Cardiac muscle cell (in vitro differentiated cells and primary cell): ENCODE measurements around the gene CD7. TPM values are rescaled to one million over a fixed set of nuclear protein-coding genes. Genes with fewer than 3 reads are reported as not detected.

Source experiments
- DNase-seq, 2 donors: peaks; one replicate each; pipeline versions ENCODE4 v3.0.0 to v3.0.0-alpha.2; 2010 to 2017; ENCODE audit warnings: low read depth in 1 of 2, low spot score in 1 of 2
- H3K27ac ChIP-seq: fragments of 200-600 bp; sonication (generic); 2 replicates; pipeline ENCODE4 v1.5.1; 2016
- H3K27me3 ChIP-seq: fragments of 200-600 bp; sonication (generic); 2 replicates; pipeline ENCODE4 v1.6.0; 2016; ENCODE audit warnings: control low read depth
- H3K36me3 ChIP-seq: fragments of 200-600 bp; sonication (generic); 2 replicates; pipeline ENCODE4 v1.5.1; 2016; ENCODE audit warnings: control low read depth
- H3K4me1 ChIP-seq: fragments of 200-600 bp; sonication (generic); 2 replicates; pipeline ENCODE4 v1.8.1; 2017; ENCODE audit warnings: low read depth, mild to moderate bottlenecking, mixed run types
- H3K4me3 ChIP-seq: fragments of 200-600 bp; sonication (generic); 2 replicates; pipeline ENCODE4 v1.5.1; 2016; ENCODE audit warnings: mild to moderate bottlenecking
- H3K9me3 ChIP-seq: fragments of 200-600 bp; sonication (generic); 2 replicates; pipeline ENCODE4 v1.5.1; 2017; ENCODE audit warnings: low read depth, mild to moderate bottlenecking, control low read depth
- polyA plus RNA-seq: library from polyadenylated mRNA; unstranded; fragments of >200 nt; fragmentation: Nextera tagmentation; extraction: Ambion mirVana; gene quantifications from 2 replicates; pipeline ENCODE4 v1.2.1, GENCODE V29; 2016
- total RNA-seq: library from RNA; depleted of rRNA; stranded (reverse); fragments of >200 nt; gene quantifications from 2 replicates; pipeline ENCODE4 v1.2.3, GENCODE V29; 2016
- TF ChIP-seq, protein P1 (sequence below): IDR thresholded peaks from 2 replicates; pipeline ENCODE4 v1.5.1; 2012; ENCODE audit warnings: low read depth, mild to moderate bottlenecking, low read length

CD7 gene
- total and polyA plus RNA-seq, 2 experiments from 2014 or later, result 0.38 TPM; not detected in 1

DNA sequence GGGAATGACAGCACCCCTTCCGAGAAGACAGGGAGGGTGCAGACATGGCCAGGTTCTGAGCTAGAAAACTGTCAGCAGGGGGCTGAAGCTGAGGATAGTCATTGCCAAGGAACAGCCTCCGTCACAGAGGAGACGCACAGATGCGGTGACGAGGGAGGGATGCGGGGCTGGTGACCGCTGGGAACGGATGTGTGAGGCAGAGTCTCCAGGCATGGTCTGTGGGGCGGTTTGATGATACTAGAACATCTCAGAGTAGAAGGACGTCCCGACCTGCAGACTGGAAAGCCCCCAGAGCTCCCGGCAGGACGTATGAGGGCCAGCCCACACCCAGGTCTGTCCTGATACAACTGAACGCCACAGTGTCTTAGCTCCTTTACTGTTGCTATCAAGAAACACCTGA, 42.1 kb downstream of the CD7 start:
- TF ChIP-seq, protein P1, sequence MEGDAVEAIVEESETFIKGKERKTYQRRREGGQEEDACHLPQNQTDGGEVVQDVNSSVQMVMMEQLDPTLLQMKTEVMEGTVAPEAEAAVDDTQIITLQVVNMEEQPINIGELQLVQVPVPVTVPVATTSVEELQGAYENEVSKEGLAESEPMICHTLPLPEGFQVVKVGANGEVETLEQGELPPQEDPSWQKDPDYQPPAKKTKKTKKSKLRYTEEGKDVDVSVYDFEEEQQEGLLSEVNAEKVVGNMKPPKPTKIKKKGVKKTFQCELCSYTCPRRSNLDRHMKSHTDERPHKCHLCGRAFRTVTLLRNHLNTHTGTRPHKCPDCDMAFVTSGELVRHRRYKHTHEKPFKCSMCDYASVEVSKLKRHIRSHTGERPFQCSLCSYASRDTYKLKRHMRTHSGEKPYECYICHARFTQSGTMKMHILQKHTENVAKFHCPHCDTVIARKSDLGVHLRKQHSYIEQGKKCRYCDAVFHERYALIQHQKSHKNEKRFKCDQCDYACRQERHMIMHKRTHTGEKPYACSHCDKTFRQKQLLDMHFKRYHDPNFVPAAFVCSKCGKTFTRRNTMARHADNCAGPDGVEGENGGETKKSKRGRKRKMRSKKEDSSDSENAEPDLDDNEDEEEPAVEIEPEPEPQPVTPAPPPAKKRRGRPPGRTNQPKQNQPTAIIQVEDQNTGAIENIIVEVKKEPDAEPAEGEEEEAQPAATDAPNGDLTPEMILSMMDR, result no peak
- Histone ChIP-seq H3K27me3 (no peaks in the 10 kb centered on the region), H3K4me1 (peaks cover 13% of the 10 kb centered on the region), H3K9me3 (no peaks in the 10 kb centered on the region), H3K4me3 (no peak overlapping the region), H3K27ac (no peak overlapping the region), H3K36me3 (peaks cover 8% of the 10 kb centered on the region)
- DNase-seq, result no peak

DNA sequence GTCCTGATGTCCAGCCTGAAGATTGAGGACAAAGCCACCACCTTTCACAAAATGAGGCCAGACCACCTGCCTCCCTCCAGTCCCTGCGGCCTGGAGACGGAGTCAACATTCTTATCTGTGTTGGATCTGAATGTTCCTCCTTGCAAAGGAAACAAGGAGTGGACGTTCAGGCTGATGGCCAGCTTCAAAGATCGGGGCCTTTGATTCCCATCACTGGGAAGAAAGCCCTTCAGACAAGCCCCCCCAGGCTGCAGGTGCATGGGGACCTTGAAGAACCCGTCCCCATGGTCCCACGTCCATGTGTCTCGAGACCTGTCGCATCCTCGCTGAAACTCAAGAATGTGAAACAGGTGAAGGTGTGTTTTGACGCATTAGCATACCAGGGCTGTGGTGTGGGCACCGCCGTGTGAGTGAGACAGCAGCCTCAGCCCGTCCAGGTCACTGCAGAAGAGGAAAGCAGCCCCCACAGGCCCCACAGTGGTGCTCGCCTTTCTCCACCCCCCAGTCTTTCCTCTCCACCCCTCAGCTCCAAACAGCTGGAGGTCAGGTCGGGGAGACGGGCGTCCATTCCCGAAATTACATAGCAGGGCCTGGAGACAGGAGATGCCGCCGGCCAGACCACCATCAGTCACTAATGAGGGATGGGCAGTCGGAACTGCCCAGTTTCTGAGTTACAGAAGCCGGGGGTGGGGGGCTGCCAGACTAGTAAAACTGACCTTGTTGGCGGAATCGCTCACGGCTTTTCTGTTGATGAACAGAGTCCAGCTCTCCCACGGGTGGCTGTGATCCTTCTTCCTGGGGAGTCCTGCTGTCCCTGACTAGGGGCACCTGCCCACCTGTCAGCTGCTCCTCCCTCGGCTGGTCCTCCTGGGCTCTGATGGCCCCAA, 43.0 kb downstream of the CD7 start:
- Histone ChIP-seq H3K4me3 (no peak overlapping the region), H3K36me3 (peaks cover 8% of the 10 kb centered on the region), H3K27me3 (no peaks in the 10 kb centered on the region), H3K9me3 (no peaks in the 10 kb centered on the region), H3K27ac (no peak overlapping the region), H3K4me1 (peaks cover 17% of the 10 kb centered on the region)
- no peak for DNase-seq
- TF ChIP-seq, protein P1, result no peak

DNA sequence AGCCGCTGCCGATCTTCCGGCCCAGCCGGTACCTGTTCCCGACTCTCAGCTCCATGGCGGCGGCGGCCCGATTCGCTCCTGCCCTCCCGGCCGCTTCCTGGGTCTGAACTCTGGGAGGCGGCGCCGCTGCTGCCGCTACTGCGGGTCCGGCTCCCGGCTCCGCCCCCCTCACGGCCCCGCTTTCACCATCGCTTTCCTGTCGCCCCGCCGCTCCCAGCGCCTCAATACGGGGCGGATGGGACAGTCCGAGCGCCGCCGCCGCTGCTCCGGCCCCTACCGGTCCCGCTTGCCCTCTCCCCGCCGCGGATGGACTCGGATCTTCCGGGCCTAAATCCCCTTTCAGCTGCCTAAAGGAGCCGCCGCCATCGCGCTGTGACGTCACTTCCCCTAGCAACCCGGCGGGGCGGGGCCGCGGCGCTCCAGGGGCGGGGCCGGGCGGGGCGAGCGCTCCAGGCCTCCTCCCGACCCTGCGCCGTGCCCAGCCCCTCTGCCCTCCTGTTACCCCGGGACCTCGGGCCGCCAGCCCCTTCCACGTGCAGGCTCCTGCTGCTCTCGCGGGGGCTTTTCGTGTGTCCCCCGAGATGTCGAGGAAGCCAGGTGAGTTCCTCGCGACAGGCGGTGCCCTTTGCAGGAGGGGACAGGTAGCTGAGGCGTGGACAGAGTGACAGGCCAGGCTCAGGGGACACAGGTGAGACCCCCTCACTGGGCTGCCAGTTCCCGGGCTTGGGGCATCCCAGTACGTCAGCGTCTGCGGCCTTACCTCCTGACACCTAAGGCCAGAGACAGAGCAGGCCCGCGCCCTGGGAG, 43.9 kb downstream of the CD7 start, which contains the start of gene CSNK1D:
Gene CSNK1D (minus strand): TSS at position 374 of the 807 bp plus-strand sequence. CDS start 319 bp downstream, at position 55.
- peak within 1 kb of the TSS; percentile 92 for H3K4me3 ChIP-seq
- no peaks in the 10 kb centered on the region for H3K27me3 ChIP-seq
- H3K27ac ChIP-seq, result peak within 1 kb of the TSS; percentile 100
- TF ChIP-seq, protein P1, result no peak
- peaks cover 26% of the 10 kb centered on the region for H3K4me1 ChIP-seq
- H3K36me3 ChIP-seq, result peaks cover 8% of the 10 kb centered on the region
- H3K9me3 ChIP-seq, result no peaks in the 10 kb centered on the region
- peak; percentile 91 to 96 for DNase-seq

DNA sequence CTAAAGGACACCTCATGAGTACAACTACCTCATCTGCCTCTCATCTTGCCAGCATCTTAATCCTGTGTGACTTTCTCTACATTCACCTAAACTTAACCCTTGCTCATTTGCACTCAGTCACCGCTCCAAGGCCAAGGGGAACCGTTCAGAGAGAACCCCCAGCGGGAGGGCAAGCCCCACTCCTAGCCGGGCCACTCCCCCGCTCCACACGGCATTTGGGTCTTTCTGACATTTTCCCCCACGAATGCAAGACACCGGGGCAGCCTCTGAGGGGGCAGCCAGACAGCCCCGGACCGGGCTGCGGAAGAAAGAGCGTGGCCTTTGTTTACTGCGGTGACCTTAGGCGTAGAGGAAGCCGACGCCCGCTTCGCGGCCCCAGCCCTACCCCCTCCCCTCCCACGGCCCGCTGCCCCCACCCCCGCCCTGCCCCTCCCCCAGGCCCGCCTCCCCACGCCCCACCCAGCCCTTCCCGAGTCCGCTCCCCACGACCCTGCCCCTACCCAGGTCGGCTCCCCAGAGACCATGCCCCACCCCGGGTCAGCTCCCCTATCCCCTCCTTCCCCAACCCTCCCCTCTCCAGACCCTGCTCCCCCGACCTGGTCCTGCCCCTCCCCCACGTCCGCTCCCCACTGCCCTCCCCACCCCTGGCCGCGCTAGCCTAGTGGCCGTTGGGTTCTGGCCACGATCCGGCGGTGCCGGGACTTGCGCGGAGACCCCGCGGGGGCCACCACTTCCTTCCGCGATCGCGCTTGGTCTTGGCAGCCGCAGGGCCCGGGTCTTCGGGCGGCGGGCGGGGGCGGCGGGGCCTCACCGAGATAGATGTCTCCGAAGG, 44.7 kb downstream of the CD7 start:
- Histone ChIP-seq H3K4me1 (peaks cover 34% of the 10 kb centered on the region), H3K27ac (peak overlapping the region; percentile 100), H3K36me3 (peaks cover 13% of the 10 kb centered on the region), H3K4me3 (peak overlapping the region; percentile 92), H3K9me3 (no peaks in the 10 kb centered on the region), H3K27me3 (no peaks in the 10 kb centered on the region)
- TF ChIP-seq, protein P1, result no peak
- peak in 1 of 2 donors; percentile 23 for DNase-seq

DNA sequence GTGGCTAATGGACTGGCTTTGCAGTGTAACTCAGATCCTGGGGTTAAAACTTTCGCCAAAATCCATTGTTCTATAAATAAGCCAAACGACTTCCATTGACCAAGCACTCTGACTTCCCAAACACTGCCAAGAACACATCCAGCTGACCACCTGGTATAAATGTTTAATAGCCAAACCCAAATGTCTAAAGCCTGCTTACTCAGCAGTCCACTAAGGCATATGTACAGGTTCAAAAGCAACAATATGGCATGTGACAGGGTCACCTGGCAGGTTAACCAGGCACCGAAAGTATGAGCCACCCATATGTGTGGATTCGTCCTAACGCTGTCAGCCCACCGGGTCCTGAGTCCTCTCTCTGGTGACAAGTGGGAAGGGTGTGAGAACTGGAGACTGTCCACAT, 46.0 kb downstream of the CD7 start:
- DNase-seq, result no peak
- no peaks in the 10 kb centered on the region for H3K27me3 ChIP-seq
- H3K27ac ChIP-seq, result no peak overlapping the region
- peaks cover 15% of the 10 kb centered on the region for H3K36me3 ChIP-seq
- H3K9me3 ChIP-seq, result no peaks in the 10 kb centered on the region
- peaks cover 47% of the 10 kb centered on the region for H3K4me1 ChIP-seq
- peak overlapping the region; percentile 92 for H3K4me3 ChIP-seq
- TF ChIP-seq, protein P1, result no peak
